ENCODE measurements around the gene ADCY3.
A peak's percentile ranks its signal among the peaks of the same experiment; 100 is the strongest.

Gene ADCY3

DNA sequence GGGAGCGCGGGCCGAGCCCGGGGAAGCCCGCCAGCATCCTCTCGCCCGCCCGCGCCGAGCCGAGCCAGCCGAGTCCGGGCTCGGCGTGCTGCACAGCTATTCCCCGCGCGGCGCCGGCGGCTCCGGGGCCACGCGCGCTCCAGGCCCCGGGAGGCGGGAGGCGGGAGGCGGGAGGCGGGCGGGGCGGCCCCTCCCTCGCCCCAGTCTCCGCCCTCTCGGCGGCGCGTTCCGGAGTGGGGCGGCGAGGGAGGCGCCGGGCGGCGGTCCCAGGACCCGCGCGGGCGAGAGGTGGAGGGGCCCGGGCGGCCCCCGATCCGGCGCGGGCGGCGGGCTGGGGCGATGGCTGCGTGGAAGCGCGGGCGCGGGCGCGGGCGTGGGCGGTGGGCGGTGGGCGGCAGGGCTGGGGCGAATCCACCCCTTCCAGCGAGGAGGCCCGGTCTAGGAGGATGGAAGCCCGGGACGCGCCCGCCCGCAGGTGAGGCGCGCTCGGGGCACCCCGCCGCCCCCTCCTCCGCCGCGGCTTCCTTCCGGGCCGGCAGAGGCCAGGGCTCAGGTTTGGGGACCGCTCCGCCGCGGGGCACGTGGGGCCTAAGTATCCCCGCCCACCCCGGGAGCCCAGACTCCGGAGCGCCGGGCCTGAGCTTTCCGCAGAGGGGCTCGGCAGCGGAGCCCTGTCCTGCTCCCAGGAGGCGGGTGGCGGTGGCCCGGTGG lies at the start of gene ADCY3:
TSS of gene ADCY3 (minus strand) at position 140 of the 711 bp plus-strand sequence. CDS start 1,250 bp downstream, outside the sequence.
- DNase-seq, result peak in 1 of 2 experiments; percentile 23

GRCh38 chr2:24969784-24970183 lies 49.7 kb upstream of the ADCY3 start:
- no peak for DNase-seq

- no peak for DNase-seq
Measured at GRCh38 chr2:24961903-24962302, 41.9 kb upstream of the ADCY3 start.

GRCh38 chr2:24959761-24960160 lies 39.7 kb upstream of the ADCY3 start:
- DNase-seq, result no peak

GRCh38 chr2:24958411-24958935 lies 38.4 kb upstream of the ADCY3 start:
- DNase-seq, result no peak

DNA sequence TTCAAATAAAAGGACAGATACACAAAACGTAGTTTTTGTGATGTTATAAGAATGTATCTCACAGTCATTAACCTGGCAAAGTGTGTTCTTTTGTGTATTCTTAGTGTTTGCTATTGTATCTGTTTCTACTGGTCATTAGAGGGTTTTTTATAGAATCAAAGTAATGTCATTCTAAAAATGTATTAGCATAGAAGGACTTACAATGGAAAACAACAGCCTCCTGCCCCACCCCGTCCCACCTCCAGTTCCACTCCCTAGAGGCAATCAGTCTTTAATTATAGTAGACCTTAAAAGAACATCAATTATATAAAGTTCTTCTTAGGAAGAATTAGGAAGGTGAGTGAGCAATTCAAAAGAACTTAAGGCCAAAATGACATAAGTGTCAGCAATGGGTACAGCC lies 37.9 kb upstream of the ADCY3 start:
- no peak for DNase-seq

DNA sequence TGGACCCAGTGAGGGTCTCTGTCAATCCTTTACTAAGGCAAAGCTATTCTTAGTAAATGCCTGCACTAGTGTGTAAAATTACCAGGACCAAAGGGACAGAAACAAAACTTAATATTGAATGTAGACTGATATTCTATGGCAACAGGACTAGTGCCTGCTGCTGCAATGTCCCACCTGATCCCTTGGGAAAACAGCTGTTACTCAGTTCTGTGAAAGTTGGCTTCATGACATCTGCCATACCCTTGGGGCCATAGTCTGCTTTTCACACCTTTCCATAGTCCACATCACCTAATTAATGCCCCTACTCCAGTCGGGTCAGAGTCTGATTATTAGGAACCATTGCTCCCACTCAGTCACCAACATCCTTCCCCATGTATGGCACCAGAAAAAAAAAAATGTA lies 37.2 kb upstream of the ADCY3 start:
- DNase-seq, result no peak

- no peak for DNase-seq
Measured at GRCh38 chr2:24955921-24956320, 35.9 kb upstream of the ADCY3 start.

DNA sequence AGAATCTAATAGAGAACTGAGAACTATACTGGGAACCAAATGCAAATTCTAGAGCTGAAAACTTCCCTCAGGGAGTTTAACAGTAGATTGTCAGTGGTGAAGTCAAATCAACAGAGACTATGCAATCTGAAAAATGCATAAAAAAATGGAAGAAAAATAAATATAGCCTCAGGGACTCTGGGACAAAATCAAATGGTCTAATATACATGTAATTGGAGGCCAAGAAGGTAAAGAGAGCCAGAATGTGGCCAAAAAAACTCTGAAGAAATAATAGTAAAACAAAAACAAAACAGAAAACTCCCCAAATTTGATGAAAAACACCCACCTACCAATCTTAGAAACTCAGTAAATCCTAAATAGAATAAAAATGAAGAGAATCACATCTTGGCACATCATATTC lies 35.2 kb upstream of the ADCY3 start:
- no peak for DNase-seq

GRCh38 chr2:24950102-24950501 lies 30.1 kb upstream of the ADCY3 start:
- DNase-seq, result no peak

- no peak for DNase-seq
Measured at GRCh38 chr2:24948506-24948905, 28.5 kb upstream of the ADCY3 start.

DNA sequence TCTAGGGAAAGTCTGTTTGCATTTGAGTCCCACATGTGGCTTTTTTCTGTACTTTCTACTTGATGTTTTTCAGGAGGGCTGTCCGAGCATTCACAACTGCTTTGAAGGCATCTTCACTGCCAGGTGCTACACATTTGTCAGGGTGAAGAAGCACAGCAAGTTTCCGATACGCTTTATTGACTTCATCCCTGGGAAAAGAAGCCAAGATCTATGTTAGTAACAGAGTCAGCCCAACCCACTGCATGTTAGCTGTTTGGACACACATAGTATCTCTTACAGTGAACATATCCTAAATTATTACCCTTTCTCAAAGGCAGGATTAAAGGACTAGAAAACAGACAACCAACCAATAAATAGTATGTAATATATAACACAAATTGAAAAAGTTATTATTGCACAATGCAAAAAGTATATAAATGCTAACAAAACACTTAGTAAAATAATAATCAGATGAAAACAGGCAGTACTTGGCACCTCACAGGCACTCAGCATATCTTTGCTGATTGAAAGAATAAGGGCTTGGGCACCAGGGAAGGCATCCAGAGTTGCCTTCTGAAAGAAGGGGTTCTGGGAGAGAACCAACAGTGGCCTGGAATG lies 27.6 kb upstream of the ADCY3 start:
- no peak for DNase-seq

DNA sequence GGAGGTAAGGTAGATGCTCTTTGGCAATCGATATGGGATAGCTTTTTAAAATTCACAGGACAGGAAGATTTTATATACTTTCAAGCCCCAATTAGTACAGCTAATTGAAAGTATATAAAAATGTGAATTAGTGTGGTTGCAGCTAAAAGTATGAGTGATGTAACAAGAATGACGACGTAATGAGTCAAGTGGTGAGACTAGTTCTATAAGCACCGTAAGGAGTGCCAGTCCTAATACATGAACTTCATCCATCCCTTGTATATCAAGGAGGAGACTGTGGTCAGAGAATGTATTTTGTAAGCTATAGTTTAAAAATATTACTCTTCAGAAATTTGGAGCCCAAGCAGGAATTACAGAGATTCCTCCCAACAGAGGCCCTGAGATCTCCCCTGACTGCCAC lies 25.9 kb upstream of the ADCY3 start:
- no peak for DNase-seq

GRCh38 chr2:24943427-24944053 lies 23.5 kb upstream of the ADCY3 start:
- DNase-seq, result no peak

GRCh38 chr2:24939353-24939752 lies 19.3 kb upstream of the ADCY3 start:
- no peak for DNase-seq

- no peak for DNase-seq
Measured at GRCh38 chr2:24937236-24937635, 17.2 kb upstream of the ADCY3 start.

- DNase-seq, result no peak
Measured at GRCh38 chr2:24935145-24935544, 15.1 kb upstream of the ADCY3 start.

DNA sequence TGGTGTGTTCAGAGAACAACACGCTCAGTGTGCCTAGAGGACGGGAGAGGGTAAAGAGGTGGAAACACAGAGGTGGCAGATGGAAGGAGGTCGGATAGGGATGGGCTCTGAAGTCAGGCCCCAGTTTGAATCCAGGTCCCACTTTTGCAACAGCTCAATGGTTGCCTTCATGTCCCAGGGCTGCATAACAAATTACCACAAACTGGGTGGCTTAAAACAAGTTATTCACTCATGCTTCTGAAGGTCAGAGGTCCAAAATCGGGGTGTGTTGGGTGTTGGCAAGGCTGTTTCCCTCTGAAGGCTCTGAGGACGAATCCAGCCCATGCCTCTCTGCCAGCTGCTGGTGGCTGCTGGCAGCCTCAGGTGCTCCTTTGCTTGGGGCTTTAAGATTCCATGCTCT lies 12.7 kb upstream of the ADCY3 start:
- no peak for DNase-seq

GRCh38 chr2:24930768-24931167 lies 10.7 kb upstream of the ADCY3 start:
- DNase-seq, result no peak

DNA sequence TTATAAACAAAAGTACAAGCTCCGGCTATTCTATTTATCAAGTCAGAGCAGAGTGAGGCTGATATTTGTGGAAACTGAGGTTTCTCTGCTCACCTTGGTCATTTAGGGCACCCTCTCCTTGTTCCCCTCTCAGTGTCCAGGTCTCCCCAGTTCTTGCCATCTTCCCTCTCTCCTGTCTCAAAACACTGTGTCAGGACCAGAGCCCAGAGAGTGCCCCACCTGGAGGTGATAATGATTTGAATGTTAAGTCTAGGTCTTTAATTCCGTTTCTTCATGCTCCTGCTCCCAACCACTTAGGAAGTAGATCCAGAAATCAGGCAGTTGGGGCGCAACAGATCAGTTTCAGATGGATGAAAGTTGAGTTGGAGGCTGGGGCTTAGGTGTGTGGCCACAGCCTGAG lies 9.2 kb upstream of the ADCY3 start:
- no peak for DNase-seq

- no peak for DNase-seq
Measured at GRCh38 chr2:24928036-24928435, 8.0 kb upstream of the ADCY3 start.

GRCh38 chr2:24926602-24927252 lies 6.7 kb upstream of the ADCY3 start:
- no peak for DNase-seq

DNA sequence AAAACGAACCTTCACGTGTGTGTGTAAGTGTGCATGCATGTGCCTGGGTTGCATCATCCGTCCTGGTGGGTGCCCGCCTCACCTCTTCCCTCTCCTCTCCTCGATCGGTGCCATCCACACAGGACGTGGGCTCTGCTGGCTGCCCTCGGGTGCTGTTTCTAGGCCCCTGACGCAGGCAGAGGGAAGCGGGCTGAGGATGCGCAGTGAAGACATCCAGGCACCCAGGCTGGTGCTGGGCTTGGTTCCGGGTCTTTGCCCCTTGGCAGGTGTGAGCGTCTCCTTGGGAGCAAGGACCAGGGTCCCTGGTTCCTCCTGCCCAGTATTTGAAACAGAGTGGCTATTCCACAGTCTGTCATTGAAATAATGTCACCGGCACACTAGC lies 6.2 kb upstream of the ADCY3 start:
- no peak for DNase-seq

- DNase-seq, result no peak
Measured at GRCh38 chr2:24925815-24926214, 5.8 kb upstream of the ADCY3 start.

Measured in NCI-H187 (cell line).